Thyroid gland (tissue), 4 donors: ENCODE data around the gene GGT6.

Experiments used
- CTCF ChIP-seq, 6 experiments: fragments of 200-600 bp in 3 of 6; fragments of 450-650 bp in 3 of 6; sonication (generic) in 3 of 6; IDR thresholded peaks; one replicate each; pipeline ENCODE4 v1.5.1; 2016 to 2019; ENCODE audit warnings: antibody characterized with exemption in 6 of 6, mild to moderate bottlenecking in 2 of 6, inconsistent platforms in 1 of 6, moderate library complexity in 1 of 6
- POLR2A ChIP-seq, 2 donors: fragments of 450-650 bp; IDR thresholded peaks; one replicate each; pipeline ENCODE4 v1.6.1; 2017; ENCODE audit warnings: antibody characterized with exemption in 2 of 2, mild to moderate bottlenecking in 2 of 2, moderate library complexity in 1 of 2

GRCh38 chr17:4572131-4572530, 11.8 kb upstream of the GGT6 start:
- TF ChIP-seq POLR2A (IDR thresholded peaks at IDR 0.05): no peak
- TF ChIP-seq CTCF (IDR thresholded peaks at IDR 0.05): no peak
